Measurements from ENCODE around the gene GSTCD.

- TF ChIP-seq FOXK2 (IDR thresholded peaks at IDR 0.05) = no peak
- no peak for TF ChIP-seq LEF1 (IDR thresholded peaks at IDR 0.05; ENCODE audit: borderline replicate concordance)
- TF ChIP-seq, protein P1, sequence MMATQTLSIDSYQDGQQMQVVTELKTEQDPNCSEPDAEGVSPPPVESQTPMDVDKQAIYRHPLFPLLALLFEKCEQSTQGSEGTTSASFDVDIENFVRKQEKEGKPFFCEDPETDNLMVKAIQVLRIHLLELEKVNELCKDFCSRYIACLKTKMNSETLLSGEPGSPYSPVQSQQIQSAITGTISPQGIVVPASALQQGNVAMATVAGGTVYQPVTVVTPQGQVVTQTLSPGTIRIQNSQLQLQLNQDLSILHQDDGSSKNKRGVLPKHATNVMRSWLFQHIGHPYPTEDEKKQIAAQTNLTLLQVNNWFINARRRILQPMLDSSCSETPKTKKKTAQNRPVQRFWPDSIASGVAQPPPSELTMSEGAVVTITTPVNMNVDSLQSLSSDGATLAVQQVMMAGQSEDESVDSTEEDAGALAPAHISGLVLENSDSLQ (IDR thresholded peaks at IDR 0.05) = no peak
- no peak for TF ChIP-seq ELF4 (IDR thresholded peaks at IDR 0.05)
- TF ChIP-seq TARDBP (IDR thresholded peaks at IDR 0.05) = no peak
- no peak for TF ChIP-seq CTBP1 (IDR thresholded peaks at IDR 0.05; ENCODE audit: borderline replicate concordance)
Observed at GRCh38 chr4:105753361-105753760, 44.8 kb downstream of the GSTCD start.
